EL (cell line): ENCODE data around the gene ARL4C.
A peak's percentile ranks its signal among the peaks of the same experiment; 100 is the strongest.

ENCODE experiments used
- DNase-seq: peaks from one replicate; pipeline ENCODE4 v3.0.0-alpha.2; 2016

ARL4C gene, protein sequence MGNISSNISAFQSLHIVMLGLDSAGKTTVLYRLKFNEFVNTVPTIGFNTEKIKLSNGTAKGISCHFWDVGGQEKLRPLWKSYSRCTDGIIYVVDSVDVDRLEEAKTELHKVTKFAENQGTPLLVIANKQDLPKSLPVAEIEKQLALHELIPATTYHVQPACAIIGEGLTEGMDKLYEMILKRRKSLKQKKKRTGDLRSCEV

DNA sequence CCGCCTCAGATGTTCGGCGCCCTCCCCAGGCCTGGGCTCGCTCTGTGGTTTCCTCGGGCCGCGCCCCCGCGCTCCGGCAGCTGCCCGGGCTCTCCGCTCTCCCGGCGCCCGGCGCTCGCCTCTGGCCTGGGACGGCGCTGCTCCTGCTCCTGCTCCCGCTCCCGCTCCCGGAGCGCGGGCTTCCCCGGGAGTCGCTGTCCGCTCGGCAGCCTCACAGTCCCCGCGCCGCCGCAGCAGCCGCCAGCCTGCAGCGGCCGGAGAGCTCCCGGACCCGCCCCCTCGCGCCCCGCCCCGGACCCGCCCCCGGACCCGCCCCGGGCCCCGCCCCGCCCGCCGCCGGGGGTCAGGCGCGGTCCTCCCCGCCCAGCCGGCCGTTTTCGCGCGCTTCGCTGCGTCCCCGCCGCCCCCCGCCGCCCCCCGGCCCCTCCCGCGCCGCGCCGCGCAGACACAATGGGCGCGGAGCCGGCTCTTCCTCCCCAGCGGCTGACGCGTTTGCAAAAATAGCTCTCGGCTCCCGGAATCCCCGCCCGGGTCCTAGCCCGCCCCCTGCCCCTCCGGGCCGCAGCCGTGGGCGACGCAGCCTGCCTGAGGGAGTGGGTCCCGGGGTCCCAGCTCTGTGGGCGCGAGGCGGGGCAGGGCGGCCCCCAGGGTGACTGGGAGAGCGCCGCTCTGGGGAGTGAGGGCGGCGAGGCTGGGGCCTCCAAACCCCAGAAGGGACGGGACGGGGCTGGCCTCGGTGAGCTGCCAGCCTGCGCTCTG is at the start of gene ARL4C:
TSS of gene ARL4C (minus strand) at position 247 of the 759 bp plus-strand sequence. CDS start 495 bp downstream, outside the sequence.
- peak; percentile 65 for DNase-seq

DNA sequence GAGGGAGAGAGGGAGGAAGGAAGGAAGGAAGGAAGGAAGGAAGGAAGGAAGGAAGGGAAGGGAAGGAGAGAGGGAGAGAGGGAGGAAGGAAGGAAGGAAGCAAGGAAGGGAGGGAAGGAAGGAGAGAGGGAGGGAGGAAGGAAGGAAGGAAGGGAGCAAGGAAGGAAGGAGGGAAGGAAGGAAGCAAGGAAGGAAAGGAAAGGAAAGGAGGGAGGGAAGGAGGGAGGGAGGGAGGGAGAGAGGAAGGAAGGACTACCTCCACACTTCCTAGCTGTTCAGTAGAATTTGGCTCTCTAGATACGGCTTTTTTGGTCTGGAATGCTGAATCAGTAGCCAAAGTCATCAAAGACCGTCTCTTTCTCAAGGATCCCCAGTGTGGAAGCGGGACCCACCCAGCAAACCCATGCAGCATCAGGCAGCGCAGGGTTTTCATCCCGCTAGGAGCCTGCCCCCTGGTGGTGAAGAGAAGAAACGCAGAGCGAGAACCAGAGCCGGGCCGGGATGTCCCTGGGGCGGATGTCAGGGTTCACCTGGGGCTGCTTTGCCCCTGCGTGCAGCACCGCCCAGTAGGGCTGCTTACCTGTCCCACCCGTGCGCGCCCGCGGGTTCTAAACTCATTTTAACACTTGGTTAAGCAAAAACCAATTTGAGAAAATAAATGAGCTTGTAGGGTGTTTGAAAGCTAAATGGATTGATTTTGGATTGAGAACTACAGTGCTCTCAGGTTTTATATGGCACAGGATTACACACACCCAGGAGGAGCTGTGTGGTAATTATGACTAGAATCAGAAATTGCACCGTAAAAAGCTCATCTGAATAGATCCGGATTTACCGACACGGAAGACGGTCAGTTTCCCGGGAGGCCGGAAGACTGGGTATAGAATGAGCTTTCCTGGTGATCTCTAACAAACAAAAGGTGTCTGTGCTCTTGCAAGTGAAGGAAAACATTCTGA is 48.1 kb upstream of the ARL4C start:
- DNase-seq = peak; percentile 58

DNA sequence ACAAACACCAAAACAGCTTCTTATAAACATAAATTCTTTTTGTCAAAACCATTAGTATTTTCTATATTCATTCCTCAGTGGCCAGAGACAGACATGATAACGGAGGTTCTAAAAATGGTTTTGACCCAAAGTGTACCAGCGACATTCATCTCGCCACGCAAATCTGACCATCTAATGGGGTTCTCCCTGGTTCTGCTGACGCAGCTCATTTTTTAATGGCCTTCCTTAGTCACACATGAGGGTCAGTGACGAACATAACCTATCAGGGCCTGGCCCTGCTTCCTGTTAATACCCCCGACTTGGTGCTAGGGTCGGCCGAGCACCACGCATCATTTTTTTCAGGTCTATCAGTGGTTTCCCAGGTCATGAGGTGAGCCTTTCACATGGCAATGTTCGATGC is 45.9 kb upstream of the ARL4C start:
- no peak for DNase-seq

DNA sequence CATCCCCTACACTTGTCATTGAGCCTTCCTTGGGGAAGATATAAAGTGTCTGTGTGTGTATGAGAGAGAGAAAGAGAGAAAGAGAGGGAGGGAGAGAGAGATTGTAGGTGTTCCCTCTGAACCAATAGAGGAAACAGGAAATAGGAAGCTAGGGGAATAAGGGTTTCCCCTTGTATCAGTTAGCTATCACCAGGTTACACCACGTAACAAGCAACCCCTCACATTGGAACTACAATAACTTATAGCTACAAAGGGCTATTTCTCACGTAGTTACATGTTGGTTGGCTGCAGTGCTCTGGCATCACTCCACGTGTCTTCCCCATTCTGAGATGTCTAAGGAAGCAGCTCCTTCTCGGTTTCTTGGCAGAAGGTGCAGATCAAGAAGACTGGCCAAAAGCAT is 41.0 kb upstream of the ARL4C start:
- no peak for DNase-seq

DNA sequence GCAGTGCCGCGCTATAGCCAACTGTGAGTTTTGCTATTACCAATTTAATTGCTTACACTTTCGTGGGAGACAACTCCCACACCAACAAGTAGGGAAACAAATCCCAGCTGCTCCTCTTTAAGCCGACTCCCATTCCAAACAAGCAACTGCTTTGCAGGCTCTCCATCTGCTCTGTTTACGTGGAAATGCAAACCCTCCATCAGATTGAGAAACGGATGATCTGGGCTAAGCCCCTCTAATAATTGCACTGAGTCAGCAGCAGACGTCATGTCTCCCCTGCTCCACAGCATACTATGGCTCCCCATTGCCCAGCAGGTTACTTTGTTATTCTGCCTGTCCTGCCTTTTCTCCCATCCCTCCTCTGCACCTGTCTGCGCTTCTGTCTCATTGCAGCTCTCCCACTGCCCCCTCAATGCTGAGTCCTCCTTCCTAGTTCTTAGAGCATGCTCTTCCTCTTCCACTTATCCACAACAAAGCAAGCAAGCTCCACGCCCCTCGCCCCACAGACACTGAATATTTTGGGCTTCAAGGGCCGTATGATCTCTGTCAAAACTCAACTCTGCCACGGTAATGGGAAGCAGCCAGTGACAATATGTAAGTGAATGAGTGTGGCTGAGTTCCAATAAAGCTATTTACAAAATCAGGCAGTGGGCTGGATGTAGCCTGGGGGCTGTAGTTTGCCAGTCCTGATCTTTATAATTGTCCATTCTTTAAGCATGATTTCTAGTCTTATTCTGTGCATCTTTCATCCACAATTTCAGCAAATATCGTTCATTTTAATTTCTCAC is 39.5 kb upstream of the ARL4C start:
- DNase-seq = no peak

DNA sequence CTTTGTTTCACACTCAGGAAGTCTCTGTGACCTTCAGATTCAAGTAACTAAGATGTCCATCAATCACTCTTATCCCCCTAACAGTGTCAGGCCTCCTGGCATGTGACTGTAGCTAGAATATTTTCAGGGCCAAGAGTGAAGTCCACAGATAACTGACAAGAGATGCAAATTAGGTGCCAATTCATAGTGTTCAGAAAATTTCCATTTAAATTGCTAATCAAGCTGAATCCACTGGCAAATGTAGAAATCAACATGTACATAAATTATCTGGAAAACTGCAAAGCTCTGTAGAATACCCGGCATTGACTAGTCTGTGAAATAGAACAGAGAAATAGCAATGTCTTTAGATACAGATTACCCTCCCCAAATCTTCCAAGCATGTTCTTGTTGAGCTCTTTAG is 38.6 kb upstream of the ARL4C start:
- DNase-seq = no peak

DNA sequence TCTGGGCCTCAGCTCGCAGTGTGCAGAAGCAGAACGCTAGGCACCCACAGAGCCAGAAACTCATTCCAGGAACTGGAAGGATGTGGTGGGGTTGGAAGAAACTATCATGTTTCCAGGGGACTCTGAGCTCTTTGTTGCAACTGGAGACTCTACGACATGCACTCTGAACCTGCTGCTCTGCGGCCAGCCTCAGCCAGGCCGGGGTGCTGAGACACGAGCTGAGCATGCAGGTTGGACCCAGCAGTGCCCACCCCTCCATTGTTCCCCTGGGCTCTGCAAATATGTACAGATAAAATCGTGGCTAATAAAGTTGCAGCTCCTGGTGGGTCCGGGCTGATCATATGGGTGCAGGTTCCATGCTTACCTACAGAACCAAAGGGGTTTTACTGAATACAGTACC is 37.6 kb upstream of the ARL4C start:
- no peak for DNase-seq

DNA sequence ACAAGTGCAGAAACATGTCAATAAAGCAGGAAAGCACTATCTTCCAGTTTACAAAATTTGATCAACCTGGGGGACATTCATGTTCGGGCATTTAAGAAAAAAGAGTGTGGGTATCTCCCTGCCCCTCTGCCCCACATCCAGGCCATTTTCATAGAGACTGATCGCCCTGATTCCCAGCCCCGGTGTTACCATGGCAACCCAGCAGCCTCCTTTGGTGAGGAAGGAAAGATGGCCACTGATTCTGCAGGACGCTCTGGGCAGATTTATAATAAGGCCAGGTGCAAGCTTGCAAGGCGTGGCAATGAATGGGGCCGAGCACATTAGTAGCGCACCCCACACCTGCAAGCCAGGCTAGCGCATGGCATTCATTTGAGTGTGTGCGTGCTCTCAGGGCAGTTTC is 36.7 kb upstream of the ARL4C start:
- DNase-seq = no peak

DNA sequence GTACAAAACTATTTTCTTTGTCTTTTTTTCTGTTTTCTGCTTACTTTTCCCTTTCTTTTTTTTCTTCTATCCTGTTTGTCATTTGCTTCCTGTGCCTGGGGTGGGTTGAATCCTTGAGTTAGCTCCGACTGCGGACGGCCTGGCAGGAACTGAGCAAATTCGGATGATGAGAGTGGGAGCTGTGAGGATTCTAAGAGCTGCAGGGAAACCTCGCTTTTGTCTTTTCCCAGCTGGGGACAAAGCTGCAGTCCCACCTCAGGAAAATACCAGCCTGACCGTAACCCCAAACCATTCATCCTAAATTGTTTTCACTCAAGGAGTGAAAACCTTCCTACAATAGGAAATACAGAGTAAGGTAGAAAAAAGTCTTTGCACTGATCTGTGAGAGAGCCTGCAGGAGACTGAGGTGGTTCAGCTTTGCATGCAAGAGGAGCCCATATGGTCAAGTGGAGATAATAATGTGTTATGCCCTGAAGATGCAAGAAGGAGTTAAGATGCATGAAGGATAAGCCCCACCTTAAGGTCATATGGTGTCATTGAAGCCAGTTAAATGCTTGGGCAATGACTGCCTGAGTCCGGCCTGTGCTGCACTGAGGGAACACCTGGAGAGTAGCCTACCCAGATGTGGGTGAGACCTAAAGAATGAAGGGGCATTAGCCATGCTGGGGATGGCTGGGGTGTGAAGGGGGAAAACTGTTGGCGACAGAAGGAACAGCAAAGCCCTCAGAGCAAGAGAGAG is 31.7 kb upstream of the ARL4C start:
- no peak for DNase-seq

DNA sequence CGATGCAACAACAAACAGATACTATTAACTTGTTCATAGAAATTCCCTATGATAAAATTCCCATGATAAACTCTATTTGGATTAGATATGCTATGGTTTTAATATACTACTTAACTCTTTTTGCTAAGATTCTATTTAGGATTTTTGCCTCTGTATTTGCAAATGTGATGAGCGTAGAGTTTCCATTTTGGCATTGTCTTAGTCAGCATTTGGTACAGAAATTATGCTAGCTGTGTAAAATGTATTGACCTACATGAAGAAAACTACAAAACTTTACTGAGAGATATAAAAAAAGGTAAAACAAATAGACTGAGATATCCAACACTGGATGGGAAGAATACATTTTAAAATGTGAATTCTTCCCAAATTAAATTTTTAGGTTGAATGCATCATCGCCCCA is 29.8 kb upstream of the ARL4C start:
- no peak for DNase-seq

DNA sequence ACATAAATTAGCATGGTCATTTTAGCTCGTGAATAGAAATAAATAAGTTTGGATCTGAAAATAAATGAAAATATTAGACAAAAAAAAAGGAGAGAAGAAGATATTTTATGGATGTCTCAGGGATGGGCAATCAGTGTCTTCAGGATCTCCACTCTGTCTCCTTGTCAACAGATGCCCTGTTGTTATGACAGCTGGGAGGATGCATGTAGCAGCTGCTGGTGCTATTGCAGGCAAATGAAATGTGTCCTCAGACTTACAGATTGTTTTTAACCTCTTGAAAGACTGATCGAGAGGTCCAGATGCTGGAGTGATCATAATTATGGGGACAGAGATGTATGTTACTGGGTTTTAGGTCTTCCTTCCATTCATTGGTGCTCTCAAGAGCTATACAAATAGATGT is 24.7 kb upstream of the ARL4C start:
- no peak for DNase-seq

DNA sequence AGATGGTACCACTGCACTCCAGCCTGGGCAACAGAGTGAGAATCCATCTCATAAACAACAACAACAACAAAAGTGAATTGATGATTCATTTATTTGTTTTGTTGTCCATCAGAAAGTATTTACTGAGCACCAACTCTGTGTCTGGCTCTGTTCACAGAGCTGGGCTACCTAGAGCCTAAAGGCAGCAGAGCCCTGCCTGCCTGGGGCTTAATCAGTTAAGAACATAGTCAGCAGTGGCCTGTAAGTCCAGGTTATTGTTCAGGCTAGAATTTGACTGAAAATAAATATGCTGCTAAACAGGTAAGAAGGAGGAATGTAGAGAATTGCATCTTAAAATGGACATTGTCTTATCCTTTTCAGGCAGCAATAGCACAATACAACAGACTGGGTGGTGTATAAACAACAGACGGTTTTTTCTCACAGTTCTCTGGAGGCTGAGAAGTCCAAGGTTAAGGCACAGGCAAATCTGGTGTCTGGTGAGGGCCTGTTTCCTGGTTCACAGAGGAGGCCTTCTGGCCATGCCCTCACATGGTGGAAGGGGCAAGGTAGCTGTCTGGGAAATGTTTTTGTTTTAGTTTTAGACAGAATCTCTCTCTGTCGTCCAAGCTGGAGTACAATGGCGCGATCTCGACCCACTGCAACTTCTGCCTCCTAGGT is 22.2 kb upstream of the ARL4C start:
- DNase-seq = no peak

DNA sequence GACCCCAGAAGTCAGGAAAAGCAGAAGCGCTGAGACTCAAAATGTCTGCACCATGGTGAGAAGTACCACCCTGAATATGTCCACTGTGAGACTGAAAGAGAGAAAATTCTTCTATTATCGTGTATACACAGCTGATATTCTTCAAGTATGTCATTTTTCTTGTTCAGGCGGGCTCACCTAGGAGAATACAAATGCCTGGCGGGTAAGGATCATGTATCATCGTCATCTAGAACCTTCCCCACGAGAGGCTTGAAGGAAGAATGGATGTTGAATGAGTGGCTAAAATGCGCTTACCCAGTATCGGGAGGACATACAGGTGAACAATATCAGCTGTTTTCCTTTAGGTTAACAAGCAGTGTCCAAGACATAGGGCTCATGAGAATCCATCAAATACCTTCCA is 21.1 kb upstream of the ARL4C start:
- DNase-seq = no peak

DNA sequence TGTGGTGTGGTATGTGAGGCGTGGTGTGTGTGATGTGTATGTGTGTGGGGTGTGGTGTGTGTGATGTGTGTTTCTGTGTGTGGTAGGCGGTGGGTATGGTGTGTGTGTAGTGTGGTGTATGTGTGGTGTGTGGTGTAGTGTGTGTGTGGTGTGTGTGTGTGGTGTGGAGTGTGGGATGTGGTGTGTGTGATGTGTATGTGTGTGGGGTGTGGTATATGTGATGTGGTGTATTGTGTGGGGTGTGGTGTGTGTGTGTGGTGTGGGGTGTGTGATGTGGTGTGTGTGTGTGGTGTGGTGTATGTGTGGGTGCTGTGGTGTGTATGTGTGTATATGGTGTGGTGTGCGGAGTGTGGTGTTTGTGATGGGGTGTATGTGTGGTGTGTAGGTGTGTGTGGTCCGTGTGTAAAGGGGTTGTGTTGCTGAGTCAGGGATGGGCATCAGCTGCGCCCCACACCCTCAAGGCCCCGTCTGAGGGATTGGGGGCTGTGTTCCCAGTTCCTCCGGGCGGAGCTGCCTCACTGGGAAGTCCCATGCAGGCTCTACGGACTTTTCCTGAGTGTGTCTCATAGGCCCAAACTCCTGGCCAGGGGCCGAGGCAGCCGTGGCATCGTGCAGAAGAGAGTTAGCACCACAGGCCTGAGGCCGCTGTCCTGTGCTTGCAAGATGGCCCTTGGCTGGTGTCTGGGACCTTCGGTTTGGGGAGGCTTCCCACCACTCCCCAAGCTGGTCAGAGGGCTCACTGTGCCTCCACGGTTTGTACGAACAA is 18.2 kb upstream of the ARL4C start:
- no peak for DNase-seq

DNA sequence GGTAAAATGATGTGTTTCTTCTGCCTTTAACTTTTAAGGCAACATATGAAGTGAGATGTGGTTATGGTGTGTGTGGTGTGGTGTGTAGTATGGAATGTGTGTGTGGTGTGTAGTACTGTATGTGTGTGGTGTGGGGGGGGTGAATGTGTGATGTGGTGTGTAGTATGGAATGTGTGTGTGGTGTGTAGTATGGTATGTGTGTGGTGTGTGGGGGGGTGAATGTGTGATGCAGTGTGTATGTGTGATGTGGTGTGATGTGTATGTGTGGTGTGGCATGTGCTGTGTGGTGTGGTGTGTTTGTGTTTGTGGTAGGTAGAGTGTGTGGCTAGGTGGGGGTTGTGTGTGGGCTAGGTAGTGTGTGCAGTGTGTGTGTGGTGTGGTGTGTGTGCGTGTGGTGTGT is 17.2 kb upstream of the ARL4C start:
- DNase-seq = no peak

DNA sequence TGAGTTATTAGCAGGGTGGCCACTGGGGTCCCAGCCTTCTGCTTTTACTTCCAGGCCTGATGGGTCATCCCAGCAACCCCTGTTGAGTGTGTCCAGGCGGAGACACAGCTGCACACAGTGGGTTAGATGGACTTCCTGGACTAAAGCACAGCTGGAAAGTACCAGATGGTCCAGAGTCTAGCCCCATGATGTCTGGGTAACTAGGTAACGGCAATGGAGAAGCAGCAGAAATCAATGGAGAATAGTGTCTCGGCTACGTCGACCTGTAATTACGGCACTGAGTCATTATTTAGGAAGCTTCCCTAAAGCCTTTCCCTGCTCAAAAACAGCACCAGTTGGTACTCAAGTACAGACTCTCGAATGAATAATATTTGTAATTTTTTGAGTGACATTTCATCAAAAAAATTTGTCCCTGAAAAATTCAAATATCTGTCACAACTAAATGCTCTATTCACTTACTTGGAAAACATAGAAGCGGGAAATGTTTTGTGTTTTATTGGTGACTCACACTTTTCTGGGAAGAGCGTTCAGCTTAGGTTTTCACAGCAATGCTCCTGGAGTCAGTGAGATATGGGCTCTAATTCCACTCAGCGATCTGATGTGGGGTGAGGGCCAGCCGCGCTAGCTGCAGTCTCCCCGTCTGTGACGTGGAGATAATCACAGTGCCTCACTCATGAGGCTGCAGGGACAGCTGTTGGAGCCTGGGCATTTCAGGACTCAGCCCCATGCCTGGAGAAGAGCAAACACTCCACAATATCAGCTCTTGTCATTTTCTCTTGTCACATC is 16.2 kb upstream of the ARL4C start:
- DNase-seq = peak; percentile 24

DNA sequence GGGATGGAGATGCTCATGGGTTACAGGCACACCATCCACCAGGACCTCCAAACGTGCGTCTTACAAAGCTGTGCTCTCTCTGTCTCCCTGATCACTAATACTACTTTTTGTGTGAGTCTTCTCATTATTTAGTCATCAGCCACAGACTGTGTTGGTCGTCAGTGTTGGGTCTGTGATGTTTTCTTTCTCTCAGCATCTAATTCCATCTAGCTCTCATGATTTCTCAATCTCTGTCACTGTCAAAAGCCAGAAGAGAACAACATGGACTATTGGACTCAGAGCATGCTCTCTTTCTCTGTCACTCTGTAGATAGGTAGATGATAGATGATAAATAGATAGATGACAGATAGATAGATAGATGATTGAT is 6.0 kb upstream of the ARL4C start:
- DNase-seq = no peak

DNA sequence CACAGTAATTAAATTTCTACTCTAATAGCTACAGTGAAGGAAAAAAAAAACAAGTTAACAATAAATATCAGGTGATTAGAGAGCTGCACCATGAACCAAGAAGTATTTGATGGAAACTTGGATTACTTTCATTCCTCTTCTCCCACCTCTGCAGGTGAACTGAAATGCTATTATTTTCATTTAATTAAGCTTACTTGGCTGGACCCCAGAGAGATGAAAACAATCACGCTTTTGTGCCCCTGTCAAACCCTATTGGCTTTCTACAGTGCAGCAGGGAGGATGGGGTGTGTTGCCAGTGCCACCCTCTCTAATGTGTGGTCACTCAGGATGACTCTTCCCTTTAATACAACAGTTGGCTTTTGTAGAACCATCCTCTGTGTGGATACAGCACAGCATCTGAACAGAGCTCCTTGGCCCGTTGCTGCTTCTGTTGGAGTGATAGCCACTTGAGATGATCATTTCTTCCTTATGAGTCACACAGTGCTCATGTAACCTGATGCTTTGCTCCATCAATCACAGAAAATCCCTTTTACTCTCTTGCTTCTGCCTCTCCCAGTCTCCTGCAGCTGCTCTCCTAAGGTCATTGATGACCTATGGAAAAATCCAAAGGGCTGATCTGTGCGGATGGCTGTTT is 5.5 kb upstream of the ARL4C start:
- DNase-seq = peak; percentile 79

DNA sequence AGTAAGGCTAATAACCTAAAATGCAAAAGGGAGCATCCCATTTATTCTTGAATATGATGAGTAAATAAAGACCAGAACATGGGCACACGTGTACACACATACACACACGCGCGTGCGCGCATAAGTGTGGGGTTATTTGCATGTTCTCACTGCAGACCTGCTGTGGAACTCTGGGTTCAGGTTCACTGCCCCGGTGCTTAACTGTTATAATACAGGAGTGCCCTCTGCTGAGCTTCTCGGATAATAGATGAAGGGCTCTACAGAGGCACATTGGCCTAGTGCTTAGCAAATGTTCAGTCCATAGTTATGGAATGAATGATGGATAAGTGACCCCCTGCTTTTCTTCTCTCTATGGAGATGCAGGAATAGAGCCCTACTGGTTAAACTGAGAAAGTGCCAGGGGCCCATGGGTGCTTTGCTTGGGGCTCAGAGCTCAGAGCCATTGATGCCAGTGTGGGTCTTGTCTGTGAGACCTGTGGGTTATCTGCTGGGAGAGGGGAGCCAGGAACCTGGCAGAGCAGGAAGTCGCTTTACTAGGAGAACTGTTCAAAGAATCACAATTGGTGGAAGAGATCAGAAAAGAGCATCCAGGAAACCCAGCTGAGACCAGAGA is 3.6 kb upstream of the ARL4C start:
- peak; percentile 54 for DNase-seq
